ENCODE measurements around the gene HYDIN. TPM values are rescaled to one million over a fixed set of nuclear protein-coding genes. Genes with fewer than 3 reads are reported as not detected.
"Not testable (repeated sequence)": the region's sequence is repeated elsewhere in the genome, so short reads cannot be mapped to it uniquely, and the experiment has no call there.

HYDIN gene
- total RNA-seq, 1 donor from 2014 or later, result 0.82 TPM

- peak; percentile 86 for ATAC-seq
- intact Hi-C loops (cut with micrococcal nuclease); DNase-seq: not testable (repeated sequence)
Measured at GRCh38 chr16:70936781-70937525, 293.6 kb downstream of the HYDIN start.

DNA sequence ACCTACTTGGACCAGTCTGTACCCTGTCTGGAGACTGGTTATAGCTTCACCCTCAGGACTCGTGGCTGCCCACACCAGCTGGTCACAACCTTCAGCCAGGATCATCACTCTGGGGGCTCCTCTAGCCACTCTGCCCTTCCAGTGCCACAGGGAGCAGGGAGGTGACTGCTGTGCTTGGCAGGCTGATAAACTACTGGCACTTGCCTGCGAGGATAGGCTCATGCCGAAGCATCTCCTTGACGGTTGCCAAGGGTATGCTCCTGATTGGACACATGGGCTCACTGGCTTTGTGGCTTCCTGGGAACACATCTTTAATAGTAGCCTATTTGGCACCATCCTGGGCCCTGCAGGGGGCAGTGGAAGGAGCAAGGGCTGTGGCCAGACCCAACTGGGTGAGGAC is 295.2 kb downstream of the HYDIN start:
- intact Hi-C loops (cut with micrococcal nuclease); DNase-seq: not testable (repeated sequence)
- peak; percentile 42 for ATAC-seq

GRCh38 chr16:70933746-70934145 is 296.8 kb downstream of the HYDIN start:
- ATAC-seq; intact Hi-C loops (cut with micrococcal nuclease); DNase-seq: not testable (repeated sequence)

DNA sequence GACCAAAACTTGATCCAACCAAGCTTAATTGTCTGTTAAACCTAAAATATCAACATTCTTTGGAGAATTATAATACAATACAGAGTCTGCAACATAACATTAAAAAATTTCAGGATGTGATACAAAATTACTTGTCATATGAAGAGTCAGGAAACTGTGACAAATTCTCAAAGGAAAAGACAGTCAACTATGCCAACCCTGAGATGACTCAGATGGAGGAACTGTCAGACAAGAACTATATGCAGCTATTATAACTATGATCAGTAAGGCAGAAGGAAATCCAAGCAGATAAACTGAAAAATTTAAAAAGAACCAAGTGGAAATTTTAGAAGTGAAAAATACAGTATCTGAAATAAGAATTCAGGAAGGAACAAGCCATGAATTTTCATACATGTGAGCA is 299.8 kb downstream of the HYDIN start:
- intact Hi-C loops (cut with micrococcal nuclease); DNase-seq; ATAC-seq: not testable (repeated sequence)

DNA sequence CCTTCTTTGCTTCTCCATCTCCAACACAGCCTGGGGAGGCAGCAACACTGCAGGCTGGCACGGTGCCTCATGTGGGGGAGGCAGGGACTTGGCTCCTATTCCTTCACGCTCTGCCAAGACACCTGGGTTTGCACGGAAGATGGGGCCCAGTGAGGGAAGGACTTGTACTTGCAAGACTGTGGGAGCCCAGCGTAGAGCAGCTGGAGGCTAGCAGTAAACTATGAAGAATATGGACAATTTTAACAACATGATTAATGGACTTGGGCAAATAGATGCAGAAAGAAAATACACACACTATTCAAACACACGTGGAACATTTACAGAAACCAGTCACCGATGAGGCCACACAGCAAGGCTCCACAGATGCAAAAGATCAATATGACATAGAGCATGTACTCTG is 308.4 kb downstream of the HYDIN start:
- DNase-seq; intact Hi-C loops (cut with micrococcal nuclease); ATAC-seq: not testable (repeated sequence)

DNA sequence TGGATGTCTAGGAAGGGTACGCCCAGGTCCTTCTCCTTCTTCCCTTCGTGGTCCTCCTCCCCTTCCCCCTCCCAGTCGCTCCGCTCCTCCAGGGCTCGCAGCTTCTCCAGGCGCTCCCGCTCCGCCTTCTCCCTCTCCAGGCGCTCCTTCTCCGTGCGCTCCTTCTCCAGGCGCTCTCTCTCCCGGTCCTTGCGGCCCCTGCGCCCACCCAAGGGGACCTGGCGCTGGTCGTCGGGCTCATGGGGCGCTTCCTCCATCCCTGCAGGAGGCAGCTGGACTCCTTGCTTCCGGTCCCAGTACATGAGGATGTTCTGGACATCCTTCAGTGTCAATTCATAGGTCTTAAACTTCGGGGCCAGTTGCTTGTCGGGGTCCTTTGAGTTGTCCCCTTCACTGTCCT is 309.9 kb downstream of the HYDIN start:
- ATAC-seq; intact Hi-C loops (cut with micrococcal nuclease); DNase-seq: not testable (repeated sequence)

- ATAC-seq; intact Hi-C loops (cut with micrococcal nuclease); DNase-seq: not testable (repeated sequence)
Measured at GRCh38 chr16:70888208-70888607, 342.3 kb downstream of the HYDIN start.

DNA sequence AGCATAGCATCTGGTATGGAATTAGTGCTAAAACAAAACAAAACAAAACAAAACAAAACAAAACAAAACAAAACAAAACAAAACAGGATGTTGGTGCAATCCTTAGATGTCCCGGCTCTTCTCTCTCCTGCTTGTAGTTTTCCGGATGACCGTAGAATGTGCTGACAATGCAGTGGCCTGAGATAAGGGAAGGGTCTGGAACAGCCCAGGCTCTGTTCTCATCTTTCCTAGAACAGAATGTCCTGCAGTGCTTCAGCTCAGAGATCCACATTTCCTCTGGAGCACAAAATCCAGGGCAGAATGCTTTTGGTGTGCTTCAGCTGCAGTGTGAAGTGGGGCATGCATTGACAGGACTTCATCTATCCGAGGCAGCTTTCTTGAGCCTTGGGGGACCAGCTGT is 345.9 kb downstream of the HYDIN start:
- DNase-seq; intact Hi-C loops (cut with micrococcal nuclease); ATAC-seq: not testable (repeated sequence)

DNA sequence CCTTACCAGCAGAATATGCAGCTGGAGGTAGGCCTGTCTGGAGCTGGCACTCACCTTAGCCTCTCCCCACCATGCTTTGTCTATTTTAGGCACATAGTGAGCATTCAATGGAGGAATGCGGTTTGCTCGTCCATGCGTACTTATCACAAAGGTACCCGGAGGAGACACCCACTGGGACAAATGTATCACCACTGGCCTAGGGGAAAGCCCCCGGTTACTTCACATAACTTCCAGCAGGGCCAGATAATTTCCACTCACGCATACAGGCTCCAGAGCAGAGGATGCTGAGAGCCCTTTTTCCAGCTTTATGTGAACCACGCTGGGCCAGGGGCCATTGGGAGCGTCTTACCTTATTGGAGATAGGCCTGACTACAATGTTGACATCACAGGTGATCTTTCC is 348.2 kb downstream of the HYDIN start:
- DNase-seq; intact Hi-C loops (cut with micrococcal nuclease); ATAC-seq: not testable (repeated sequence)

DNA sequence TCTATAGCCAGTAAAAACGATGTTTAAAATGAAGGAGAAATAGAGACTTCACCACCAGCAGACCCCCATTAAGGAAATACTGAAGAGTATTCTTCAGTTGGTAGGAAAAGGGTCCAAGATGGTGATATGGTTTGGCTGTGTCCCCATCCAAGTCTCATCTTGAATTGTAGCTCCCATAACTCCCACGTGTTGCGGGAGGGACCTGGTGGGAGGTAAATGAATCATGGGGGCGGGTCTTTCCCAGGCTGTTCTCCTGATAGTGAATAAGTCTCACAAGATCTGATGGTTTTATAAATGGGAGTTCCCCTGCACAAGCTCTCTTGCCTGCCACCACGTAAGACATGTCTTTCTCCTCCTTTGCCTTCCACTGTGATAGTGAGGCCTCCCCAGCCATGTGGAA is 352.6 kb downstream of the HYDIN start:
- ATAC-seq; DNase-seq; intact Hi-C loops (cut with micrococcal nuclease): not testable (repeated sequence)

- intact Hi-C loops (cut with micrococcal nuclease); ATAC-seq; DNase-seq: not testable (repeated sequence)
Measured at GRCh38 chr16:70876442-70876841, 354.1 kb downstream of the HYDIN start.

DNA sequence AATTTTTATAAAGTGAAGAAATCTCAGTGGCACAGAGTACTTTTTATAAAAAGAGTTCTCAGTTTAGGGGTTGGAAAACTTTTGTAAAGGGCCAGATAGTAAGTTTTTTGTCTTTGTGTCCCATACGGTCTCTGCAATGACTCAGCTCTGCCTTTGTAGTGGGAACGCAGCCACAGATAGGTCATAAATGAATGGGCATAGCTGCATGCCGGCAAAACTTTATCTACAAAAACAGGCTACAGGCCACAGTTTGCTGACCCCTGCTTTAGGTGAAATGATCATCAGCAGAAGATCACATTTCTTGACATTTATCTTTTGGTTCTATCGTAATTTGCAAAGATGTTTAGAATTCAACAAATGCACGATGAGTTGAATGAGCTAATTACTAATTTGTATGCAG is 365.8 kb downstream of the HYDIN start:
- intact Hi-C loops (cut with micrococcal nuclease); ATAC-seq; DNase-seq: not testable (repeated sequence)

- intact Hi-C loops (cut with micrococcal nuclease); ATAC-seq; DNase-seq: not testable (repeated sequence)
Measured at GRCh38 chr16:70861996-70862395, 368.5 kb downstream of the HYDIN start.

GRCh38 chr16:70851299-70851698 is 379.2 kb downstream of the HYDIN start:
- intact Hi-C loops (cut with micrococcal nuclease); ATAC-seq; DNase-seq: not testable (repeated sequence)

- ATAC-seq; intact Hi-C loops (cut with micrococcal nuclease); DNase-seq: not testable (repeated sequence)
Measured at GRCh38 chr16:70823498-70824118, 406.9 kb downstream of the HYDIN start.

DNA sequence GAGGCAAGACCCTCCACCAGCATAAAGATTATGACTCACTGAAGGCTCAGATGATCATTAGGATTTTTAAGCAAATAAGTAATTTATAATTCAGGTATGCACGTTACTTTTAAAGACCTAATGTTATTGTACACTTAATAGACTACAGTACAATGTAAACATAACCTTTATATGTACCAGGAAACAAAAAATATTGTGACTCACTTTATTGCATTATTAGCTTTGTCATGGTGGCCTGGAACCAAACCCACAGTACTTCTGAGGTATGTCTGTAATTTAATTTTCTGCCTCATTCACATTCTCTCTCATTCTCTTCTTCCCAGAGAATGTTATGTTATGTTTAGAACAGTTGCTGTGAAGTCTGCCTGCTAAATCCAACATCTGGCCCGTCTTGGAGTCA is 407.8 kb downstream of the HYDIN start:
- ATAC-seq; intact Hi-C loops (cut with micrococcal nuclease); DNase-seq: not testable (repeated sequence)

DNA sequence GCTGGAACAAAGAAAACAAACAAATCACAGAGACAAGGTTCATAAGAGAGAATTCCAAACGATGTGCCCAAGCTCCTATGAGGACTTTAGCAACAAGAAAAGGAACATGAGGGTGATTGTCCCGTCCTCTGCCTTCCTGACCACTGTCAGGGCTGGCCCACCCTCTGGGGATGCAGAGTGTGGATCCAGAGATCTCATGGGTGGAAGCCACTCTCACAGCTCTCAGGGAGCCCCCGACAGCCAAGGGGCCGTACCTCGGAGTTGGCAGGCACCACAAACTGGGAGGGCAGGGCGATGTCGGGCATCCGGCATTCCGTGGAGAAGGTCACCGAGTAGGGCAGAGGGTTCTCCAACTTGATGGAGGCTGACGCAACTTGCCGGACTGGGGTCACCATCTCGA is 412.4 kb downstream of the HYDIN start:
- intact Hi-C loops (cut with micrococcal nuclease); ATAC-seq; DNase-seq: not testable (repeated sequence)

- ATAC-seq (no peak), DNase-seq (no peak)
- intact Hi-C loops (cut with micrococcal nuclease), result no loop called here
Measured at GRCh38 chr16:70809392-70810060, 421.0 kb downstream of the HYDIN start.

GRCh38 chr16:70808371-70808770 is 422.2 kb downstream of the HYDIN start:
- no peak for DNase-seq
- intact Hi-C loops (cut with micrococcal nuclease), result no loop called here
- no peak for ATAC-seq

DNA sequence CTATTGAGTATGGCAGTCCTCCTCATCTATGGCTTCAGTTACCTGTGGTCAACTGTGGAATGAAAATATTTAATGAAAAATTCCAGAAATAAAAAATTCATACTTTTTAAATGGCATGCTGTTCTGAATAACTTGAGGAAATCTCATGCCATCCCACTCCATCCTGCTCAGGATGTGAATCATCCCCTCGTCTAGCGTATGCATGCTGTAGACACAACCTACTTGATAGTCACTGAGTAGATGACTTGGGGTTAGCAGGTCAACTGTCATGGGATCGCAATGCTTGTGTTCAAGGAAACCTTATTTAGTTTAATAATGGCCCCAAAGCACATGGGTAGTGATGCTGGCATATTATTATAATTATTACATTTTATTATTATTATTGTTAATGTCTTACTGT is 424.7 kb downstream of the HYDIN start:
- intact Hi-C loops (cut with micrococcal nuclease), result no loop called here
- no peak for DNase-seq
- ATAC-seq, result no peak
